Skeletal muscle satellite cell (primary cell): ENCODE measurements around the gene STK24.

ENCODE experiments used
- H3K27me3 ChIP-seq: 2 replicates; pipeline ENCODE4 v1.7.0; 2013; ENCODE audit warnings: low read length; ENCODE audit not compliant: control insufficient read depth, insufficient read depth
- H3K36me3 ChIP-seq: 2 replicates; pipeline ENCODE4 v1.7.0; 2013; ENCODE audit warnings: mild to moderate bottlenecking, control low read depth, low read length; ENCODE audit not compliant: insufficient read depth
- H3K4me1 ChIP-seq: 2 replicates; pipeline ENCODE4 v1.7.0; 2013; ENCODE audit warnings: low read length; ENCODE audit not compliant: control insufficient read depth, insufficient read depth
- H3K4me2 ChIP-seq: 2 replicates; pipeline ENCODE4 v1.7.0; 2013; ENCODE audit warnings: mild to moderate bottlenecking, low read length
- H3K4me3 ChIP-seq: 2 replicates; pipeline ENCODE4 v1.7.0; 2013; ENCODE audit warnings: low read length
- H3K9ac ChIP-seq: 2 replicates; pipeline ENCODE4 v1.7.0; 2013; ENCODE audit warnings: mild to moderate bottlenecking, low read depth, low read length, moderate library complexity
- H3K9me3 ChIP-seq: replicated peaks from 2 replicates; pipeline ENCODE4 v1.7.0; 2013; ENCODE audit warnings: mild to moderate bottlenecking, control low read depth, low read length

STK24 gene

DNA sequence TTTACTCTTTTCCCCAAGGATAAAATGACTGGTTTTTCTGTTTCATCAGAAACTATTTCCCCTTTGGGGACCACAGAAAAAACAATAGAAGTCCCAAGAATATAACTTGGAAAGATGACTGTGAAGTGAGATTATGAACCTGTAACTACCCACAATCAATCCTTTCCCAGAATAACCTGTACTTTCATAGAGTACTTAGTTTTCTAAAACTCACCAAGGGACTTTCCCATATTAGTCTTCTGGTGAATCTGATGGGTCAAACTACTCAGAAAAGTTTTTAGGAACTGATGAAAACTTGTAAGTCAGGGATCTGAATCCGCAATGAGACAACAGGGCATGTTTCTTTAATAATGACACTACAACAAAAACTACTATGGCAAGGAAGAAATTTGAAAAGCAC is 62.6 kb downstream of the STK24 start:
- Histone ChIP-seq H3K27me3 (no peaks in the 10 kb centered on the region), H3K4me2 (no peak overlapping the region), H3K36me3 (peaks cover 9% of the 10 kb centered on the region), H3K9me3 (no peaks in the 10 kb centered on the region), H3K4me3 (no peak overlapping the region), H3K9ac (no peak overlapping the region), H3K4me1 (peaks cover 10% of the 10 kb centered on the region)

DNA sequence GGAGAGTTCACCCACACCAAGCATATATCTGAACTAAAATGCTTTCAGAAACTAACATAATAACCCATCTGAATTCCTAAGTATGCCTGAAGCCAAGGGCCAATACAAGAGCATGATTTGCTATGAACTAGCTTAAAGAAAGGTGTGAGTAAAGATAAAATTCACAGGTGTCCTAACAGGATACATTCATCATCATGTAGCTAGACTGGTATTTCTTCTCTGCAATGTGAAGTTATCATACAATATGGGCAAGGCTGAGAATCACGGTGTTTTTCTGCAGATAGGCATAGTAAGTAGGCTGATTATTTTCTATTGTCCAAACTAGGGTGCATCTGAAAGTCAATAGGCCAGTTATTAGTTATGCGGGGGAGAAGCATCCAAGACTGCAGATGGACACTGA is 63.1 kb downstream of the STK24 start:
- Histone ChIP-seq H3K4me3 (no peak overlapping the region), H3K4me1 (peaks cover 15% of the 10 kb centered on the region), H3K27me3 (no peaks in the 10 kb centered on the region), H3K9ac (no peak overlapping the region), H3K9me3 (no peaks in the 10 kb centered on the region), H3K4me2 (no peak overlapping the region), H3K36me3 (peaks cover 9% of the 10 kb centered on the region)

DNA sequence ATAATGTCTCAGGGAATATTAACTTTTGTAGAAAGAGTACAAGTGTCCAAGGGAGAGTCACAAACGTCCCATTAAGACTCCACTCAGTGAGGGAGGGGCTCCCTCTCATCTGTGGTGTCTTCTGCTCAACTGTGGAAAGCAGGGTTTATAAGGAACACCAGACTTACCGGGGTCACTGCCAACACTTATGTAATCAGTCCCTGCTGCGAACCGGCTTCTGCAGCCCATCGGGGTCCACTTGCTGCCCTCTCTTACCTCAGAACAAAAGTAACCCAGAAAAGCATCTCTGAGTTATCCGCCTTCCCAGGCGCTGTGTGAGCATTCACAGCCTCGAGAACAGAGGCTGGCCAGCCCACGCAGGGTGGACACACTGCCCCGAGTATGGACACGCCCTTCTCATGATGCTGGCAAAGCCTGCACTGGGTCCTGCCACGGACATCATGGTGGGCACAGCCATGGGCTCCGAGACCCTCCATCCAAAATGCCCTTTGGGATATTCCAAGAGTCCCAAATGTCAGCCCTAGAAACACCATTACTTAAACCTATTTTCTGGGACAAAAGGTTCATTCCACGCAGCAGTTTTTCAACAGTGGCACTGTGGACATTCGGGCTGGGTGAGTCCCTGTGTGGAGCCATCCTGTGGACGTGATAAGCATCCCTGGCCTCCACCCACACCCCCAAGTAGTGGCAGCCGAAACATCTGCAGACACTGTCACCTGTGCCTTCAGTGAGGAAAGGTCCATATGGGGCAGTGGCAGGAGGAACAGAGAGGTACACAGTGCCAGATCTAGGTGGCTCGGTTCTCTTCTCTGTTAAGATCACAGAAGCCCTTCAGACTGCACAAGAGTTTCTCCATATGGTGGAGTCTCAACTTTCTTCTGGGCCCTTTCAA is 63.9 kb downstream of the STK24 start:
- Histone ChIP-seq H3K36me3 (peaks cover 9% of the 10 kb centered on the region), H3K9me3 (no peaks in the 10 kb centered on the region), H3K27me3 (no peaks in the 10 kb centered on the region), H3K4me3 (no peak overlapping the region), H3K9ac (no peak overlapping the region), H3K4me1 (peaks cover 23% of the 10 kb centered on the region), H3K4me2 (no peak overlapping the region)

DNA sequence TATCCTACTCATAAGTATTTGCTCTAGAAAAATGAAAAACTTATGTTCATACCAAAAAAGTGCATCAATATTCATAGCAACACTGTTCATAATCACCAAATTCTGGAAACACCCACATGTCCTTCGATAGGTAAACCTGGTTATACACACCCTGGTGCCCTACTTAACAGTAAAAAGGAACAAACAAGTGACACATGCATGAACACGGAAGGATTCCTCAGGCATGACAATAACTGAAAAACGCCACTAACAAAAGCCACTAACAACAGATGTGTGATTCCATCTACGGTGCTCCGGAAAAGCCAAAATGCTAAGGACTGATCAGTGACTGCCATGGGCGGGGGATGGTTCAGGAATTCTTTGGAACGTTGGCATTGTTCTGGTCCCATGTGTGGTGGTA is 65.5 kb downstream of the STK24 start:
- Histone ChIP-seq H3K27me3 (no peaks in the 10 kb centered on the region), H3K36me3 (peaks cover 4% of the 10 kb centered on the region), H3K4me2 (no peak overlapping the region), H3K4me3 (no peak overlapping the region), H3K4me1 (peaks cover 36% of the 10 kb centered on the region), H3K9me3 (no peaks in the 10 kb centered on the region), H3K9ac (no peak overlapping the region)

DNA sequence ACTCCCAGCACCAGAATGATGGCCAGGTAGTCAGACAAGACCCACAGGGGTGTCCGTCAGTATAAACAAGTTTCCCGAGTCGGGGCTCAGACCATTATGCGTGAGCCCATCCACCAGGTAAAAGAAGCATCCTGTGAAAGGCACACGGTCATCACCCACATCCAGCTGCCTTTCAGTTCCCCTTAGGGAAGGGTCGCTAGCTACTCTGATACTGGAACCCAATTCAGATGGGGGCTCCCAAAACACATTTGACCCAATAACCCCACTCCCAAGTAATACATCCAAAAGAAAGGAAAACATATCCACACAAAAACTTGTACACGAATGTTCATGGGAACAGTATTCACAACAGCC is 66.8 kb downstream of the STK24 start:
- peak overlapping the region; percentile 68 for H3K4me2 ChIP-seq
- H3K4me1 ChIP-seq, result peaks cover 36% of the 10 kb centered on the region
- peak overlapping the region; percentile 12 for H3K4me3 ChIP-seq
- peaks cover 4% of the 10 kb centered on the region for H3K36me3 ChIP-seq
- no peaks in the 10 kb centered on the region for H3K27me3 ChIP-seq
- H3K9ac ChIP-seq, result peak overlapping the region; percentile 50
- no peaks in the 10 kb centered on the region for H3K9me3 ChIP-seq

DNA sequence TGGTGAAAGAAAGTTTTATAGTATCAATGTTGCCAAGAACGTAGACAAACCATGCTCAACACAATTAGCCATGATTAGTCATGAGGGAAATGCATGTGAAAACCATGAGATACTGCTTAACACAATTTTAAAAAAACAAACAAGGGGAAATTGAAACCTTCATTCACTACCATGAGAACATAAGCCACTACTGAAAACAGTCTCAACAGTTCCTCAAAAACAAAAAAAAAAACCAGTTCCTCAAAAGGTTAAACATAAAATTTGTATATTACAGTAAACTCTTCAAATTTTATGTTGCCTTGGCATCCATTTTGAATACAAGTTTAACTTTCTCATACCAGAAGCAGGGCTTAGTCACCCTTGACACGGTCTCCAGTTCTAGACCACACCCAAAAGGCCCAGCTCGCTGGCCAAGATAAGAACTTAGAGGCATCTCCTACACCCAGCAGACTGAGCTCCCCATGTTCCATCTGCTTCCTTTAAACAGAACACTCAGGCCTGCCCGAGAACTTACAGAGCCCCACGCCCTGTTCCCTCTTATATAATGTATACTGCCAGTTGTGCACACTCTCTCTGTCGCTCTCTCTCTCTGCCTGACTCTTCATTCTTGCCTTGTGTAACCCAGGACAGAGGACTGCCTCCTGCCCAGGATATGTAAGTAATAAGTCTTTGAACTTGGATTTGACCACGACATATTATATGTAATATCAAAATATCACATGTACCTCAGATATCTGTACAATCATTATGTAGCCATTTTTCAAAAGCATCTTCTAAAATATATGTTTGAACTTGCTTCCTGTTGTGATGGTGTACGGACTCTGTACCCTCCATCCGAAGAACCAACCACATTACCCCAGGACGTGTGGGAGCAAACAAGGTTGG is 67.4 kb downstream of the STK24 start:
- Histone ChIP-seq H3K9ac (peak overlapping the region; percentile 50), H3K9me3 (no peaks in the 10 kb centered on the region), H3K27me3 (no peaks in the 10 kb centered on the region), H3K4me2 (peak overlapping the region; percentile 68), H3K4me1 (peaks cover 36% of the 10 kb centered on the region), H3K36me3 (peaks cover 6% of the 10 kb centered on the region), H3K4me3 (peak overlapping the region; percentile 12)

DNA sequence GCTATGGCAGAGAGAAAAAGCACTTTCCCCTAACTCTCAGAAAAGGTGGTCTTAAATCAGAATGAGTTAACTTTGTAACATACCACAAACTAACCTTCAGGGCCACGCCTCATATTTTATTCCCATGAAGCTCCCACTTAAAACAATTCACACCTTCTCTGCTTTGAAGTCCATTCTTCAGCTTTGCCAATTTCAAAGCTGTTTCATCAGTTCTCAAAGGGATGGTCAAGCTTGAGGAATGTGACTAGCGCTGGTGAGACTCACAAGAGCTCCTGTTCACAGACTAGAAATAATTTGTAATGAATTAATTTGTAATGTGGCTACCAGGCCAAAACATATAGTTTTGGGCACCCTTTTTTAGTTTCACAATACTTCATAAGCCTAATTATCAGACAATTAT is 68.2 kb downstream of the STK24 start:
- peak overlapping the region; percentile 50 for H3K9ac ChIP-seq
- H3K27me3 ChIP-seq, result no peaks in the 10 kb centered on the region
- no peaks in the 10 kb centered on the region for H3K9me3 ChIP-seq
- peaks cover 11% of the 10 kb centered on the region for H3K36me3 ChIP-seq
- no peak overlapping the region for H3K4me3 ChIP-seq
- peak overlapping the region; percentile 68 for H3K4me2 ChIP-seq
- H3K4me1 ChIP-seq, result peaks cover 44% of the 10 kb centered on the region

DNA sequence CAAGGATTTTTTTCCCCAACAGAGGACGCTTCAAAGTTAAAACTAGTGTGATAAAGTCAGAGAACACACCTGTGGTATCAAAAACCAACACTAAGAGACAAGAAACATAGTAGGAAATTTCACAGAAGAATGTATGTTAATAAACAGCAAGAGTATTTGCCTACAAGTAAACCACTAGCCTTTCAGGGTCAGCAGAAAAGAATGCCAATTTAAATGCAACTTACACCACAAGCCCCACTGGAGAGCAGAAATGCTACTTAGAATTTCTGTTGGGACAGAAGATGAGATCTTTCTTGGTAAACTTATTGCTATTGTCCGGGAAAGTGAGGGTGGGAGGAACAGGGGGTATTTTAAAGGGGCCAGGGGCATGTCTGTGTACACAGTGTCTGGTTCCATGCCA is 68.6 kb downstream of the STK24 start:
- H3K4me2 ChIP-seq, result peak overlapping the region; percentile 68
- no peak overlapping the region for H3K4me3 ChIP-seq

DNA sequence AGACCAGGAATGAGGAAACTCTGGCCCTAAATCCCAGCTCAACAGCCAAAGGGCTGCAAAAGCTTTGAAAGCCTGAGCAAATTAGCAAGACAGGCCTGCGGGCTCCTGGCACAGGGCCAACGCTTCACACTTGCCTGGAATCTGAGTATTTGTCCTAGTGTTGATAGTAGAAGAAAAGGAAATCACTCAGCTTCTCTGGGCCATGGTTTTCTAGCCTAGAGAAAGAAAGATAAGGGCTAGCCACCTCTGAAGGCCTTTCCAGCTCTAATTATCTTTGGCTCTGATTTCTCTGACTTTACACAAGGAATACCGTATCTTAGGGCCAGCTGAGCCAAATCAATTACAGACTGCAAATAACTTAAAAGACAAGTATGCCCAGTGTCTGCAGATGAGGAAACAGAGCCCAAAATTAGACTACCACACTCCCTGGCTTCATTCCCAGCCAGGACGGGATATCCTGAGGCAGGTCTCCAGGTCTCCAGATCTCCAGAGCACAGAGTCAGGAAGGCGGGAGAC is 69.6 kb downstream of the STK24 start:
- H3K9ac ChIP-seq, result no peak overlapping the region
- peaks cover 56% of the 10 kb centered on the region for H3K4me1 ChIP-seq
- H3K4me2 ChIP-seq, result no peak overlapping the region

More for the DNA sequence above, 68.6 kb downstream of the STK24 start:
- peaks cover 48% of the 10 kb centered on the region for H3K4me1 ChIP-seq
- no peaks in the 10 kb centered on the region for H3K27me3 ChIP-seq
- H3K9me3 ChIP-seq, result no peaks in the 10 kb centered on the region
- H3K9ac ChIP-seq, result peak overlapping the region; percentile 50
- peaks cover 11% of the 10 kb centered on the region for H3K36me3 ChIP-seq

DNA sequence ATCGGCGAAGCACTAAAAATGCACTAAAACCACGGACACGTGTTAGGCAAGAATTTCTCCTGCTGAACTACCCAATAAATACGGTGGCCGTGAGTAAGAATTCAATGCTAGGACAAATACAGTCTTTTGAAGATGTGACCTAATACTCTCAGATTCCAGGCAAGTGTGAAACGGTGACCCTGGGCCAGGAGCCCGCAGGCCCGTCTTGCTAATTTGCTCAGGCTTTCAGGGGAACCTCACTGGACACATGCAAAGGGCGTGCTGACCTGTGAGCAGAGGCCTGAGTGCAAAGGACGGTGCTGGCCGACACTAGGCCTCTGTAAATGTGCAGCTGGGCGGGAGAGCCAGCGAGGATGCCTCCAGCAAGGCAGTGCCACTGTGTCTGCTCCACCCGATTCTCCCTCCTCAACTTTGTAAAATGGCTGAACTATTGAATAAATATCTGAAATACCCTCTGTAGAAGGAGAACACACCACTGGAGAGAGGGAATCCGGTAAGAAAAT is 70.1 kb downstream of the STK24 start:
- Histone ChIP-seq H3K27me3 (no peaks in the 10 kb centered on the region), H3K4me3 (no peak overlapping the region), H3K36me3 (peaks cover 13% of the 10 kb centered on the region), H3K4me2 (no peak overlapping the region), H3K4me1 (peaks cover 56% of the 10 kb centered on the region), H3K9me3 (no peaks in the 10 kb centered on the region), H3K9ac (no peak overlapping the region)

More for the DNA sequence above, 69.6 kb downstream of the STK24 start:
- Histone ChIP-seq H3K9me3 (no peaks in the 10 kb centered on the region), H3K27me3 (no peaks in the 10 kb centered on the region), H3K36me3 (peaks cover 10% of the 10 kb centered on the region), H3K4me3 (no peak overlapping the region)

DNA sequence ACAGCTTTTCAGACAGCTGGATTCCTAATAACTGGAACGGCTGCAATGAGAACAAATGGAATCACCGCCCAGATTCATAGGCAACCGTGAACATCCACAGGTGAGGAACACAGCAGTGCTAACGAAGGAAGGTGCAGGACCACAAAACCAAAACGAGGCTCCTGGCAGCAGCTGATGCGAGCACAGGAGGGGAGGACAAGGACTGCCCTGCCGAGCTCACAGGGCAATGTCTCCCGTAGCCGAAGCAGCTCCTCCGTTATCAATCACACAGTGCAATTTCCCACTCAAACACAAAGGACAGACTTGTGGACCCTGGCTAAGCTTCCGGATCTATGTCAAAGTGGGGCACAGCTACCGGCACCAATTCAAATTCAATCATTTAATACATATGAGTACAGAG is 70.6 kb downstream of the STK24 start:
- Histone ChIP-seq H3K36me3 (peaks cover 13% of the 10 kb centered on the region), H3K27me3 (no peaks in the 10 kb centered on the region), H3K9me3 (no peaks in the 10 kb centered on the region), H3K4me1 (peaks cover 56% of the 10 kb centered on the region), H3K4me3 (no peak overlapping the region), H3K9ac (no peak overlapping the region), H3K4me2 (no peak overlapping the region)
